ENCODE results near the gene MRPL42.
"Not testable (repeated sequence)": the region's sequence is repeated elsewhere in the genome, so short reads cannot be mapped to it uniquely, and the experiment has no call there.

The MRPL42 gene

GRCh38 chr12:93550748-93551611 is 83.7 kb downstream of the MRPL42 start:
- DNase-seq, result no peak

- DNase-seq, result no peak
Observed at GRCh38 chr12:93552427-93552826, 85.1 kb downstream of the MRPL42 start.

- not testable (repeated sequence) for DNase-seq
Observed at GRCh38 chr12:93557879-93558278, 90.6 kb downstream of the MRPL42 start.

GRCh38 chr12:93558685-93559084 is 91.4 kb downstream of the MRPL42 start:
- DNase-seq, result not testable (repeated sequence)

- no peak for DNase-seq
Observed at GRCh38 chr12:93563807-93564538, 96.7 kb downstream of the MRPL42 start.

- no peak for DNase-seq
Observed at GRCh38 chr12:93565760-93566159, 98.4 kb downstream of the MRPL42 start.
